Measurements from ENCODE around the gene HOXA3.

The HOXA3 gene

DNA sequence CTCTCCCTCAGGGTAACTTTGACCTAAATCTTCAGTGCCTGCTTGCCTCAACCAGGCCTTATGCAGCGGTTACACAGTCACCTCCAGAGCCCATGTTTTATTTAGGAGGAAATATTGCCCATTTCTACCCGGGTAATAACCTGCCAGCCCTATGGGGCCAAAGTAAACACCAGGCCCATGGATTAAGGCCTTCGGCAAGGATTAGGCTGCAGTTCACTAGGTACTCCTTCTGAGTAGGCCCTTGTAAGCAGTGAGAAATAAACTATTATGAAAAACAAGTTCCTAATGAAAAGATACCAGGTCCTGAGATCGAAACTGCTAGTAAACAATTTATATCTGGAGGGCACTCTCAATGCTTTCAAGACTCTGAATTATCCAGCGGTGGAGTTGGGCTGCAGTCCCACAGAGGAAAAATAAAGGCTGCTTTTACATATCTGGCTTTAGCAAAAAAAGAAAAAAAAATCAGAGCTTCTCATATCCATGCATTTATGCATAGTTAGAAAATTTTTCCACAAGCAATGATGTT is 25.5 kb upstream of the HOXA3 start:
- DNase-seq: no peak

DNA sequence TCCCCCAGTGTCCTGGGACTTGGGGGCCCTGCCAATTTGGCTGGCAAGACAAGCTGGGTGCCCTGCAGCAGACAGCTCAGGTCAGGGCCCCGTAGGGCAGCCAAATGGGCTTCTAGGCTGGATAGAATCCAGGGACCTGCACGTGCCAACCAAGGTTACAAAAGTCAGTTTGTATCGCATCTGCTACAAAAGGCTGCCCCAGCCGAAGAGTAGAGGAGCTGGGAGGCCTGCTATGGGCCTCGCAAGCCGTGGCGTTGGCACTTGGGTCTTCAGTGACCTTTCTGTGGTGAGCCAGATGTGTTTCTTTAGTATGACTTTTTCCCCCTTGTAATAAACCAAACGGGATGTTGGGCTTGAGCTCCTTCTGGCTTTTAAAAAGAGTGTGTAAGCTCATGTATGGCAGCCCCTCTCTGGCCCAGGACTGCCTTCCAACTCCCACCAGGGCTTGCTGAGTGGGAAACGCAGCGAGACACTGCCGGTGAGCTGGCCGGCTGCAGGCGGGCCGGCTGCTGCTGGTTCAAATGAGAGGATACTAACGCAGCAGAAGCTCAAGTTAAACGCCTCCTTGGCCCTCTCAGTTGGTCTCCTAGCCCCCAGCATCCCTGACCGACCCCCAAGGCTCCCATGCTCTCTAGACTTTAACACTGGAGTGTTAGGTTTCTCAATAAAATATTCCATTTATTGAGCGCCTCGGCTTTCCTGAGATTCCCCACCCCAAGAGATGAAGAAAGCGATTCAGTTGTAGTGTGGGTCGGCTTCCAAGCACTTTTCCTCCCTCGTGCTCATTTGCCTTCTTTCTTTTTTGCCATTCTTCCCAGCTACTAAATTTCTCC is 24.8 kb upstream of the HOXA3 start:
- no peak for DNase-seq

DNA sequence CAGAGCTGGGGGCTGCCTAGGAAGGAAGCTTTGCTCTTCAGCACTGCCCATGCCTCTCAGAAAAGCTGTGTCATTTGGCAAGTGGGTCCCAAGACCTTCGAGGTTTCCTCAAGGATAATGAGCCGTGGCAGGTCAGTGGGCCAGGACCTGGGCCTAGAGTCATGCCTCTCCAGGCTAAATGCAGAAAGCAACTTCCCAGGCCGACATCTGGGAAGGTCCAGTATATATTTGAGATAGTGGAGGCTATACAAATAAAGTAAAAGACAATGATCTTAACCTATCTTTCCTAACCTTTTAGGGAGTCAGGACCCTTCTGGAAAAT is 24.1 kb upstream of the HOXA3 start:
- no peak for DNase-seq

DNA sequence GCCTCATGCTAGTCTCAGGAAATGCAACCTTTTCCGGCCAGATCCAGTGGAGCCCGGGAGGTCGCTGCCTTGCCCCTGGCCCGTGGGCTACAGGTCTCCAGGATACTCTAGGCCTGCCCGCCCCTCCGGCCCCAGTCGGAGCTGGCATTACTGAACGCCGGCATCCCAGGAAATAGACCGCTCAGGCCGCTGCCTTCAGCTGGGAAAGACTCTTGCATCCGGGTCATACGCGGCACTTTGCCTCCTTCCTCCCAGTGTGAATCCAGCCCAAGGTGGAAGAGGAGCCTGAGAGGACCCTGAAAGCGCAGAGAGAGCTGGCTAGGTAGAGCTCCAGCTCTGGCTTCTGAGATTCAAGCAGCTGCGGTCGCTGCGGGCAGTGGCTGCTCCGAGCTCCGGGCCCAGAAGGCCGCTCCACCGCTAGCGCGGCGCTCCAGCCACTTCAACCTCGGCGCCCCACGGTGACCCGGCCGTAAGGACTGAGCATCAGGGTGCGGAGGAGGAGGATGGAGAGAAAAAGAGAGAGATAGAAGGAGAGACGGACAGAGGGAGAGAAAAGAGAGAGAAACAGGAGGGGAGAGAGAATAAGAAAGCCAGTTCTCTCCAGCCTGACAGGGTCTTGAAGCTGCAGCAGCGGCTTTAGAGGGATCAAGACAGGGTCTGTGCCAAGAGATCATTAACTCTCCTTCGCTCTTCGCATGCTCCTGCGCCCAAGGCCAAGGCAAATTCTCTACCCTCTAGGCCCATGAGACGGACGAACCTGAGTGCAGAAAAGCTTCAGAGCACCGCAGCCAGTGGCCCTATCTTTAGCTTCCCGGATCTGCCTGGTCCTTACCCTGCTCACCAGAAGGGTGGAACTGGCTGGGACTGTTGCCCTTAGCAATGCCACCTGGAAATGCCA is 23.5 kb upstream of the HOXA3 start:
- DNase-seq: no peak

DNA sequence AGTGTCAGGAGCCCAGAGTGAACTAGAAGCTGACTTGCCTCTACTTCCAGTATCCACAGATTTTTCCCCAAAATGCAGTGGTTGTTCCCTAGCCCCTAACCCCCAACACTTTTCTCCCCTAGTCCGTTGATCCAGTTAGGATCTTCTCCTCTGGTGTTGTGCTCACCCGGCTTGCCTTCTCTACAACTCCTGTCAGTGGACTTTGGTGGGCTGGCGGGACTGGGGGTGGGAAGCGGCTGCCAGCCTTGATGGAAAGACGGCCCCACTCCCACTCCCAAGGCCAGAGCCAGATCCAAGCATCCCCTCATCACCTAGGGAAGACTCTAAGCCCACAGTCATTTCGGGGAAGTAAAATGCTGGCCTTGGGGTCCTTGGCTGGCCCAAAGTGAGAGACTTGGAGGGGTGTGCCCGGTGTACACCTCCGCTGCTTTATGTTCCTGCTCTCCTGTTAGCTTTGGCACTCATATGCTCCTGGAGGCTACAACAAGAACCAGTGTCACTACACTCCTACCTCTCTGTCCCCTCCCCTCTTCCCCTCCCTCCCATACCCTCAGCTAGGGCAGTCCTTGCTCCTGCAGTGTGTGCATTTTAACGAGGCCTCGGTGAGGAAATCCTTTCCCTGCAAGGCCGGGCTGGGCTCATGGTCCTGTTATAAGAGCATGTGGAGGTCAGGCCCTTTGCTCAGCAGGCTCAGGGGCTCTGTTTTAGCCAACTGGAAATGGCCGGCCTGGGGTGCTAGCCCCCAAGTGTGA is 22.7 kb upstream of the HOXA3 start:
- no peak for DNase-seq

GRCh38 chr7:27173956-27174873 is 21.8 kb upstream of the HOXA3 start, which contains the start of gene HOXA10:
Gene HOXA10 (minus strand): TSS chr7:27174320. CDS start chr7:27174306, 14 bp downstream.
- no peak for DNase-seq

GRCh38 chr7:27173511-27173955 is 21.1 kb upstream of the HOXA3 start:
- no peak for DNase-seq

- DNase-seq: no peak
Measured at GRCh38 chr7:27172823-27173510, 20.6 kb upstream of the HOXA3 start.

DNA sequence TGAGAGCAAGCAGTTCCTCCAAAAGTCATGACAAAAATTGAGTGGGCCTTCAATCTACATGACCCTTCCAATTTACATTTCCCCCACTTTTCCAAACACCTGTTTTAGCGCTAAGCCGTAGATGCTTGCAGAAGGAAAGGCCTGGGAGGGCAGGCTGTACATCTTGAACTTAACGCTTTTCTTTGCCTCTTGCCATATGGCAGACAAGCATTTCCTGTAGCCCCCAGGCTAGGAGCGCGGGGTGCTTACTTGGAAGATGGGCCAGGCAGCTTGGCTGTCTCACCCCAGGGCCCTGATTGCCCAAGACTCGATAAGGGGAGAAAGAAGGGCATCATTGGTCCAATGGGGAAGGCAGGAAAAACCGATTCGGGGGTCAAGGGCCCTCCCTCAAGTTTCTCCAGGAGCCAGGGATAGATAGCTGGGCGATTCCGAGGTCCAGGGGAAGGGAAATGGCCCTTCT is 20.0 kb upstream of the HOXA3 start:
- DNase-seq: no peak

DNA sequence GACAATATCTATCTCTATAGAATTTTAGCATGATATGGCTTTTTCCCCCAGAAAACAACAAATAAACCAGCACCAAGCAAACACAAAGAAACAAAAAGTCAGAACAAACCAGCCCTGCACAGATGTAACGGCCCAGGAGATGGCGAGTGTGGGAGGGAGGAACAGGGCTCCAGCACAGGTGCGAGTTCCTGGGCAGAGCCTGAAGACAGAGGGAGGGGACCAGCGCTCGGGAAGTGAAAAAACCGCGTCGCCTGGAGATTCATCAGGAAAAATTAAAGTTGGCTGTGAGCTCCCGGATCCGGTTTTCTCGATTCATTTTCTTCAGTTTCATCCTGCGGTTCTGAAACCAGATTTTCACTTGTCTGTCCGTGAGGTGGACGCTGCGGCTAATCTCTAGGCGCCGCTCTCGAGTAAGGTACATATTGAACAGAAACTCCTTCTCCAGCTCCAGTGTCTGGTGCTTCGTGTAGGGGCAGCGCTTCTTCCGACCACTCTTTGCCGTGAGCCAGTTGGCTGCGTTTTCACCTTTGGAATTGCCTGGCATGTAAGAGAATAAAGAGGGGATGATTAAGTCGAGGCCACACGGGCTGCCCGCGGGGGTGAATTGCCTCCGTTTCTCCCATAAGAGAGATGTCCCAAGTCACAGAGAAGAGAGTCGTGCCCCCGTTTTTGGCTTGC is 19.4 kb upstream of the HOXA3 start:
- DNase-seq: no peak

DNA sequence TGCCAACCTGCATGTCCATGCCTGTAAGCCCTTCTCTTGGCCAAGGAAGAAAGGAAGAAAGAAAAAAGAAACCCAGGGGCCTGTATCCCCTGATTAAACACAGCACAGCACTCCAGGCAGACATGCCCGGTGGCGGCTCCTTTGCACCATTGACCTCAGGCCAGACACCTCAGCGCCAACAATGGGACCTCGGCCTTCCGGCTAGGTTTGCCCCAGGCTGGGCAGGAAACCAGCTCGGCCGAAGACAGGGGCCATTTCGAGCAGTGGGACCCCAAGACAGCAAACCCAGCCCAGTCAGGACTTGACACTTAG is 18.9 kb upstream of the HOXA3 start:
- no peak for DNase-seq

DNA sequence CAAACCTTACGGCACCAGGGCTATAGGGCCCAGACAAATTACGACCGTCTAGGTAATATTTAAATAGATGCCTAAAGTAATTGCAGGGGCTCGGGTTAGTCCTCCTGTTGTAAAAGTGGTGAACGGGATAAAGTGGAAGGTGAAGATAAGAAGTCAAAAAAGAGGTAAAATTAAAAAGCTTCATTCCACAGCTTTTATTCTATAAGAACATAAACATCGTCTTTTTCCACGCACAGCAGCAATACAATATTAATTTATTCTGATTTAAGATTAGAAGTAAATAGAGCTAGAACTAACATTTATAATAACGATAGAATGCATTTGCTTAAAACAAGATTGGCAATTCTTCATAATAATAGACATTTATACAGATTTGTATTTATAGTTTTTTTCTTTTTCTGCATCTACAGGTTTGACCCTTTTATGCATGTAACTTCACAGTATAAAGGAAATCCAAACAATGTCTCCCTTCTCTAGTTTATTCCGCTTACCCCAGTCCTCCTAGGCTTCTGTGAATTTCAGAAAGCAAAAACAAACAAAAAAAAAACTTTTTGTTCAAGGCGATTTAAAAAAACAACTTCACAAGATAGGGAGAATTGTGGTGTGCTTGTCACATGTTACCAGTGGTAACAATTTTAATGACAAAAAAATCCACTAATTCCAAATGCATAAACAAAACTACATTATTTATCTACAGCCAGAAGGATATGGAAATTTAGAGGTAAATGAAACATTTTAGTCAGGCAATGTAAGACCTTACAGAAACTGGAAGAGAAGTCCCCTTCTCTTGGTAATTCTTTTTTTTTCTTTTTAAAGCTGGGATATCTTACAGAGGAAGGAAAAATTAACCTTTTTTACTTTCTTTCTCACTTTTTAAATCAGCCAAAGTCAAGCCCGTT is 18.3 kb upstream of the HOXA3 start:
- DNase-seq: no peak

GRCh38 chr7:27169658-27170425 is 17.5 kb upstream of the HOXA3 start:
- DNase-seq: no peak

DNA sequence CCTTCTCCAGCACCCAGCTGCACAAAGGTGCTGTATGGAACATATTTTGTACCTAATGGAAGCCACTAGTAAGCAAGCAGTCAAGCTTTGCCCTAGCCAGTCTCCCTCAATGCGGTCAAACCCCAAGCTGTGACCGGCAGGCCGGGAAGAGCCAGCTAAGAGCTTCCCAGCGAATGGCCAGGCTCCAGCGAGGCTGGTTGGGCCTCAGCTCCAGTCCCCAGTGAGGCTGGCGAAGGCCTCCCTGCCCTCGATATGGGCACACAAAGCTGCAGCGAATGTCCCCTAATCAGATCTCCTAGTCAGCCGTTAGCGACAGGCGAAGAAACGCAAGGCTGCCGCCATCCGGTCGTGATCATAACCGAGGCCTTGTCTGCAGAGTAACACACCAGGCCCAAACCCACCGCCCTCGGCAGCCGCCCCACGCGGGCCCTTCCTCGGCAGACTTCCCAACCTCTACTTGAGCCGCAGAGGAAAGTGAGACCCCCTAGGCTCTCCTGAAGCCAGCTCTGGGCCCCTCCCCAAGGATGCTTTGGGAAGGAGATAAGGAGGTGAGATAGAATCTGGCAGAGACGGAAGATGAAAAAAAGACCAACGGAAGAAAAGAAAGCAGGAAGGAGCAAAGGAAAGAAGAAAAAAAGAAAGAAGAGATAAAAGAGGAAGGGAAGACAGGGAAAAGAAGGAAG is 16.0 kb upstream of the HOXA3 start:
- DNase-seq: no peak

DNA sequence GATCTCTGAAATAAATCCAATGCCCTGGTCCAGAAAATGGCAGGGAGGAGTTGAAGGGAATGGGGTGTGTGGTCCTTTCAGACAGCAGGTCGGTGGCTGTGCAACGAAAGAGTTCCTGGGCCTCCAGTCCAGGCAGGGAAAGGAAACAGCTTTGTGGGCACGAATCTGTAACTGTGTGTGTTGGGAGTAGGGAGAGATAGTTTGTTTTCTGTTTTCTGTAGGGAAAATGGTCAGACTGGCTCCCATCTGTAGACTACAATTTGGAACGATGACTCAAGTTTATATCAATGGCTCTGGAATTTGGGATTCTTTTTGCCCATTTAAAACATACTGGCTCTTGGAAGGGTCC is 15.5 kb upstream of the HOXA3 start:
- DNase-seq: no peak

DNA sequence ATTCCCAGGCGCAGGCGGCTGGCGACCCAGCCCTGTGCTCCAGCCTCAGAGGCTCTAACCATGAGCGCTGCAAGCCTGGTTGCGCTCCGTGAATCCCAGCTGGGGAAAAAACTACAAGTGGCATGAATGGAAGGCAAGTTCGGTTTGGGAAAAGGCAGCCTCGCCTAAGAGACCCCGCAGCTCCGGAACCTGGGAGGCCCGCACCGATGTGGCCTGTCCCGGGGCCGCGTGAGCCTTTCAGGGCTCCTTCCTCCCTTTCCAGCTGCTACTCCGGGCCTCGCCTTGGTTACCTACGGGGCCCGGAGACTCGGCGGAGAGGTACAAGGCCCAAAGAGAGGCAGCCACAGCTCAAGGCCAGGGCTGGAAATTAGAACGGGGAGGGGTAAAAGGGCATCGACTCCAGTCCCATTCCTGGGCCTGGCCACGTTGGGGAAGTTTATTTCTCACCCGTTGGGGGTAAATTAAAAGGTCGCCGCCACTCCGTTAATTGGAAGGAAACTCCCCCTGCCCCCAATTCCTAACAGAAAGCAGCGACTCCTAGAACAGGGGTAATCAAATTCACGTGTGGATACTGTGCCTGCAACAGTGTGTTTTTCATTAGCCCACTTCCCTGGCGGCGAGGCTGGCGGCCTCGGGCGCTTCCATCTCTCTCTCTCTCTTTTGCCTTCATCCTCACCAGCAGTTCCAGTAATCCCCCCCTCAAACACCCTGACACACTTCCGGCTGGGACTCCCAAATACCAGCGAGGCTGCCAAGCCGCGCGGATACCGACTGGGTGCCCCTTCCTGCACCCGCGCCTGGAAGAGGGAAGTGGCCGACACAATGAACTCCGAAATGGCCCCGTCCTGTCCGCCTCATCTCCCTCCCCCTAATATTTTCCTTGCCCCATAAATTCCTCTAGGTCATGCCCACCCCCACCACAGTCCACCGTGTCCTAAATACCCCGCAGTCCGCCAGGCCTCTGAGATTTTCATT is 14.4 kb upstream of the HOXA3 start:
- DNase-seq: no peak

GRCh38 chr7:27165996-27166530 is 13.7 kb upstream of the HOXA3 start:
- DNase-seq: no peak

Measured in SHP77 treated with DMSO at 0.1 percent for 48 hours (cell line).